Activated CD8-positive, alpha-beta T cell treated with anti-CD3 and anti-CD28 coated beads, Interleukin-2, amount 10 ng/mL, durations not matched to agents 7 days and 5 days (primary cell): ENCODE results near the gene GCSAM. TPM values are rescaled to one million over a fixed set of nuclear protein-coding genes. Genes with fewer than 3 reads are reported as not detected.

Source experiments
- ATAC-seq: fragments of 150-1000 bp; cut with Tn5 transposase; one replicate; pipeline ENCODE4 v1.10.0; 2021; ENCODE audit warnings: moderate library complexity
- CTCF ChIA-PET: fragments of 350-600 bp; sonication (Branson Sonifier 250); formaldehyde crosslinking; loops from one replicate; lab custom pipeline; 2021; ENCODE audit warnings: antibody characterized with exemption; lab: Charles Lee
- POLR2A ChIA-PET: fragments of 350-600 bp; sonication (Branson Sonifier 250); formaldehyde crosslinking; loops from one replicate; lab custom pipeline; 2021; ENCODE audit warnings: antibody characterized with exemption; lab: Charles Lee
- DNase-seq: peaks from one replicate; pipeline ENCODE4 v3.0.0-alpha.2; 2020
- H3K27ac Mint-ChIP-seq: one replicate; pipeline ENCODE4 v1.8.0; 2021; ENCODE audit warnings: mild to moderate bottlenecking, mixed read lengths
- H3K27me3 Mint-ChIP-seq: one replicate; pipeline ENCODE4 v1.8.0; 2021; ENCODE audit warnings: low read depth, mixed read lengths
- H3K36me3 Mint-ChIP-seq: one replicate; pipeline ENCODE4 v1.8.0; 2021; ENCODE audit warnings: low read depth, mixed read lengths
- H3K4me1 Mint-ChIP-seq: one replicate; pipeline ENCODE4 v1.8.0; 2021; ENCODE audit warnings: low read depth, mixed read lengths
- H3K4me3 Mint-ChIP-seq: one replicate; pipeline ENCODE4 v1.8.0; 2021; ENCODE audit warnings: mild to moderate bottlenecking, mixed read lengths
- H3K9me3 Mint-ChIP-seq: one replicate; pipeline ENCODE4 v1.8.0; 2022; ENCODE audit warnings: mixed read lengths; ENCODE audit not compliant: insufficient read depth
- total RNA-seq, 2 experiments: library from RNA; stranded (reverse); gene quantifications; one replicate each; pipeline ENCODE4 v1.2.3, GENCODE V29; 2021

The GCSAM gene
- total RNA-seq, 2 experiments from 2014 or later = 5.6 to 6.9 TPM

DNA sequence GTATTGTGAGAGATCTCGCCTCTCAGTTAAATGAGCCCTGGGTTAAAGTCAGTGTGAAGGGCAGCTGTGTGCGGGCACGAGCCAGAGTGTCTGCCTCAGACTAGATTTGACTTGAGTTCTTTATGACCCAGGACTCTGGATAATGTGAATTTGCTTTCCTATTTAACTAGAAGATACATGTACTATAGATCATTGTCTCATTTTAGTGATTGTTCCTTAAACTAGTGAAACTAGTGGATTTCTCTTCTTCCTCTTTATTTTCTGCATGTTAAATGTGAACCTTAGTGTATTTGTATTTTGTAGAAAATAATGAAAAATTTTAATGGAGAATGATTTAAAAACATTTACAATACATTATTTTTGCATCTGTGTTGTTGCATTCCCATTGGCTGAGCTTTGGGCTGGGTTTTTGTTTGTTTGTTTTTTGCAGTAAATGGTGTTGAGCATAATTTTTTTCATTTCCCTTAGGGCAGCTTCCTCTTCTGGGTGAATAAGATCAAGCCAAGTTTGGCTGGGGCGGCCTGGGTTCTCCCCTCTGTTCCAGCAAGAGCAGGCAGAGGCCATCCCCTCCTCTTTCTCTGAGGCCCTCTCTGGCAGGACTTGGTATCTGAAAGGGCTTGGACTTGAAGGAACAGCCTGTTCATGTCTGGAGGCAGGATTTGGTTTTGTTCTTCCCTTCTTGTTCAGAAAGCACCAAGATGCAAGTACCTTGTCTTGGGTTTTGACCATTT is 15.0 kb downstream of the GCSAM start:
- Mint-ChIP-seq H3K27me3 (no peaks in the 10 kb centered on the region), H3K4me3 (no peak overlapping the region), H3K36me3 (peaks cover 22% of the 10 kb centered on the region), H3K4me1 (peaks cover 37% of the 10 kb centered on the region), H3K9me3 (no peaks in the 10 kb centered on the region), H3K27ac (no peak overlapping the region)
- POLR2A ChIA-PET = interaction anchor here (1.0 to 1.2 kb wide), 2 partner anchors 10 to 15 kb away, joined by 5 to 6 read pairs; partner anchors contain the start of gene GCSAM
- ATAC-seq (no peak), DNase-seq (no peak)
- CTCF ChIA-PET = interaction anchor here (1.0 to 1.9 kb wide), 5 partner anchors 9 to 413 kb away, joined by 3 to 7 read pairs (median 4); no protein-coding TSS in a partner anchor

DNA sequence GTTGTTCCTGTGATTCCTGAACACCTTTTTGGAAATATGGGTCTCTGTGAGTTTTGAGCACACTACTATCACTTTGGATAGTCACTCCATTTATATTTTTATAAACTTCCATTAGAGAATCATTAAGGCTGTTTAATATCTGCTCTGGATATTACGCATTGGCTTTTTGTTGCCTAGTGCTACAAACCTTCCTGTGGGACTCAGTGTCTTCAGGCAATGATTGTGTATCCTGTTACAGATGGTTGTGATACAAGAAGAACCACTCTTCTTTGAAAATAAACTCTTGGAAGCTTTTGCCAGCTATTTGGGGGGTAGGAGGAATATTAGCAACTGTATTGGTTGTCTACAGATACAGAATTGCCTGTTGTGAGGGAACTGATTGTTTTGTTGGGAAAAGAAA is 15.6 kb downstream of the GCSAM start:
- Mint-ChIP-seq H3K4me3 (no peak overlapping the region), H3K4me1 (peaks cover 37% of the 10 kb centered on the region), H3K27me3 (no peaks in the 10 kb centered on the region), H3K9me3 (no peaks in the 10 kb centered on the region), H3K27ac (no peak overlapping the region), H3K36me3 (peaks cover 17% of the 10 kb centered on the region)
- ChIA-PET POLR2A (interaction anchor here (1.0 to 1.2 kb wide), 2 partner anchors 11 to 15 kb away, joined by 5 to 6 read pairs; partner anchors contain the start of gene GCSAM), CTCF (interaction anchor here (1.0 to 1.9 kb wide), 4 partner anchors 10 to 414 kb away, joined by 3 to 7 read pairs (median 4); no protein-coding TSS in a partner anchor)
- DNase-seq (no peak), ATAC-seq (no peak)

DNA sequence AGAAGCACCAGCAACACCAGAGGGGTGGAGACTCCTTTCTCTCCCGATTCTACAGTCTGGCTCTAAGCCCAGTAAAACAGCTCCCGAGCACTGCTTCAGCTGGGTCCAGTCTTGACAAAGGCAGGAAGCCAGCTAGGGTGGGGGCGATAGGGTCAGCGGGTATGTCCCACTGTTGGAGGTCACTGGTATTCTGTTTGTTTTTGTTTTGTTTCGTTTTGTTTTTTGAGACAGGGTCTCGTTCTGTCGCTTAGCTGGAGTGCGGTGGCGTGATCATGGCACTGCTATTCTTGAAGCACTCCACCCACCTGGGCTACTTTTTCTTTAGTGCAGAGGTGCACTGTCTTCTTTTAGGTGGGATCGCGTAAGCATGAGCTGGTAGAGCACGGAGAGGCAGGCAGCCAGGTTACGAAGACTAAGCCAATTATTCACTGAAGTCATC is 16.3 kb downstream of the GCSAM start:
- no peaks in the 10 kb centered on the region for H3K27me3 Mint-ChIP-seq
- H3K4me3 Mint-ChIP-seq = no peak overlapping the region
- no peak overlapping the region for H3K27ac Mint-ChIP-seq
- DNase-seq (no peak), ATAC-seq (no peak)
- no peaks in the 10 kb centered on the region for H3K9me3 Mint-ChIP-seq
- H3K36me3 Mint-ChIP-seq = peaks cover 13% of the 10 kb centered on the region
- POLR2A ChIA-PET = interaction anchor here (1.0 to 1.2 kb wide), 2 partner anchors 12 to 16 kb away, joined by 5 to 6 read pairs; partner anchors contain the start of gene GCSAM
- CTCF ChIA-PET = interaction anchor here (1.0 to 1.9 kb wide), 4 partner anchors 11 to 415 kb away, joined by 3 to 7 read pairs (median 4); no protein-coding TSS in a partner anchor
- peaks cover 39% of the 10 kb centered on the region for H3K4me1 Mint-ChIP-seq

DNA sequence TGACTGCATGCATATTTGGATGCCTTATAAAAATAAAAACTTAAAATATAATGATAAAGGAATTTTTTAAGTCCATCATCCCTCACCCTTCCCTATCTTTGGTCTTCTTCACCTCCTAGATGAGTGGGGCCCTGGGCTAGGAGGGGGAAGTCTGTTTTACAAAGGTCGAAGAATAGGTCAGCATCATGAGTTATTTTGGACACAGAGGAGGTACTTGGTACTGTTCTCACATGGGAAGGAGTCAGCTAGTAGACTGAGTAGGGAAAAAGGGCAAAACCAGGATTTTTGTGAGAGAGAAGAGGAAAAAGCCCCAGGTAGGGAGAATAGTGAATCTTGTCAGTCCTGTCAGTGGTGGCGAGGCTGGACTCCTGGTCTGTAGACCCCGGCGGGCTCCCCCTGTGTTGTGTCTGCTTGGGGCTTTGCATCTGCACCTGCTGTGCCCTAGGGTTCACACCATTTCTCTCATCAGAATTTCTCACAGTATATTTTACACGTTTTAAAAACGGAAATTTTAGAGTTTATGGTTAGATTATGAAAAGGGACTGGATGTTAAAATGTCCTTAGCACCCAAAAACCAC is 17.2 kb downstream of the GCSAM start:
- DNase-seq (no peak), ATAC-seq (no peak)
- Mint-ChIP-seq H3K27ac (no peak overlapping the region), H3K4me3 (no peak overlapping the region), H3K27me3 (no peaks in the 10 kb centered on the region), H3K9me3 (no peaks in the 10 kb centered on the region), H3K4me1 (peaks cover 32% of the 10 kb centered on the region), H3K36me3 (peaks cover 13% of the 10 kb centered on the region)
- ChIA-PET CTCF (interaction anchor here (1.0 to 1.3 kb wide), 2 partner anchors 17 to 20 kb away, joined by 3 to 4 read pairs; partner anchors contain the start of gene GCSAM), POLR2A (interaction anchor here (1.0 kb wide), 1 partner anchor 15 kb away, joined by 4 read pairs; no protein-coding TSS in a partner anchor)

DNA sequence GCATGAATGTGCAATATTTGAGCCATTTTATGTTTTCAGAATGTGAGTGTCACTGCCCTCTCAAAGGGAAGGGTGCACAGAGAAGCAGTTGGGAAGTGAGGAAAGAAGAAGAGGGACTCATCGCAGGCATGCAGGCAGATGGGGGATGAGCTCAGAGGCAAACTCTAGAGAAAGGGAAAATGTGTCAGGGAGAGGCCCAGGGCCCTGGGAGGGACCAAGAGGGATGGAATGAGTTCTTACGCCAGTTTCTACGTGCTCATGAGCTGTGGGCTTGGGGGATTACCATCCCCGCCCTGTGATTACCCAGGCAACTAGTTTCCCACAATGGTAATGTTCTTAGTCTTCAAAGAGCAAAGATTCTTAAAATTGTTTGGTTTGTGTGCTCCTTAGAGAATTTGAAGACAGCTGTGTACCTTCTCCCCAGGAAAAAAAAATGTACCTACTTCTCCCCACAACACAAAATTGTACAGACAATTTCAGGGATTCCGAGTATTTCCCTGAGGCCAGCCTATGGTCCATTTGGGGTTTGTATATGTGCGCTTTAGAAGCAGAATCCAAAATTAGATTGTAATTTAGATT is 17.8 kb downstream of the GCSAM start:
- Mint-ChIP-seq H3K4me3 (no peak overlapping the region), H3K4me1 (peaks cover 27% of the 10 kb centered on the region), H3K27me3 (no peaks in the 10 kb centered on the region), H3K9me3 (no peaks in the 10 kb centered on the region), H3K36me3 (peaks cover 10% of the 10 kb centered on the region), H3K27ac (no peak overlapping the region)
- POLR2A ChIA-PET = interaction anchor here (1.0 kb wide), 1 partner anchor 16 kb away, joined by 4 read pairs; no protein-coding TSS in a partner anchor
- ATAC-seq (no peak), DNase-seq (no peak)
- CTCF ChIA-PET = interaction anchor here (1.0 to 1.3 kb wide), 2 partner anchors 18 to 21 kb away, joined by 3 to 4 read pairs; partner anchors contain the start of gene GCSAM

DNA sequence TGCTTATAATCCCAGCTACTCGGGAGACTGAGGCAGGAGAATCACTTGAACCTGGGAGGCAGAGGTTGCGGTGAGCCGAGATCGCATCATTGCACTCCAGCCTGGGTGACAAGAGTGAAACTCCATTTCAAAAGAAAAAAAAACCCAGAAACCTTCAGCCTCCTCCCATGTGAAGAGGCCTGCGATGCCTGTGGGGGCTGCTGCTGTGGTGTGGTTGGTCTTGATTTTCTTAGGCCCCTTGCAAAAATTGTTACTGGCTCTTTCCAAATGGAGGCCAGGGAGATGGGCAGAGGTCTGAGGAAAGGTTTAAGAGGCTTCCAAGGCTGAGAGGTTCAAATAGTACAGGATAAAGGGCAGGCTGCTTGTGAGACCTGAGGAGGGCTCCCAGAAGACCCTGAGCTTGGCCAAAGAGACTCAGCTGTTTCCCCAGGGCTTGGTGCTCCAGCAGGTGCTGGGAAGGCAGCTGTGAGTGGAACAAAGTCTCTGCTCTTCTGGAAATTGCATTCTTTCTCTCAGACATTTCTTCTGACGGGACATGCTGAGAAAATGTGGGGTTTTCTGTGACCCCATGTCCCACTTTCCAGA is 18.4 kb downstream of the GCSAM start:
- no peak overlapping the region for H3K27ac Mint-ChIP-seq
- CTCF ChIA-PET = interaction anchor here (1.0 to 1.3 kb wide), 2 partner anchors 18 to 21 kb away, joined by 3 to 4 read pairs; partner anchors contain the start of gene GCSAM

DNA sequence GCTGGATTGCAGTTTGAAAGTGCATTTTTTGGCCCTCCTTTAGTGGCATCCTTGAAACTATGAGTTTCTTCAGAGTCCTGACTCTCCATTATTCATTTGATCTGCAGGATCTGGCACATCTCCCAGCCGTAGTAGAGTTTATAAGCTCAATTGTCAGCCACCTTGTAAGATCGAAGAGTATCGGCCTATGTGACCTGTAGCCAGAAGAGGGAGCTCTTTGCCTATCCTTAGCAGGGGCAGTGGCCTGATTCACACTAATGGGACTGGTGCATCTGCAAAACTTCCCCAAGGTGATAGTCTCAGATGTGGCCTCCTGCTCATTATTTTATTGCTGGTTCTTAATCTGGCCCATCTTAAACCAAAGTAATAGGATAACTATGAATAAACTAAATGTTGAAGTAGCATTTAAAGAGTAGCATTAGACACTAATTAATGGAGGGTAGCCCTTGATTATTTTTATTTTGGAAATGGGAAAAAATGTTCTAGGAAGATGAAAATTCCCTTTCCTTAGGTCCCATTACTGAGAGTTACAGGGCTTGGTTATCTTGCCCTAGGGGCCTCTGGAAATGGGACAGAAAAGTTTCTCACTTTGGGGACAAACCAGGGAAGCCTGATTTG is 21.2 kb downstream of the GCSAM start:
- peak; percentile 94 for ATAC-seq
- Mint-ChIP-seq H3K27me3 (no peaks in the 10 kb centered on the region), H3K4me1 (peaks cover 2% of the 10 kb centered on the region), H3K9me3 (no peaks in the 10 kb centered on the region), H3K27ac (no peak overlapping the region), H3K4me3 (no peak overlapping the region), H3K36me3 (no peaks in the 10 kb centered on the region)
- POLR2A ChIA-PET = interaction anchor here (0.8 kb wide), 1 partner anchor 13 kb away, joined by 5 read pairs; no protein-coding TSS in a partner anchor
- peak; percentile 73 for DNase-seq
- CTCF ChIA-PET = interaction anchor here (0.6 to 4.2 kb wide), 71 partner anchors 8 to 826 kb away, joined by 3 to 67 read pairs (median 5); partner anchors contain the start of genes ABHD10, ATG3, BTLA and CD200

More for the DNA sequence above, 18.4 kb downstream of the GCSAM start:
- Mint-ChIP-seq H3K27me3 (no peaks in the 10 kb centered on the region), H3K9me3 (no peaks in the 10 kb centered on the region), H3K36me3 (peaks cover 8% of the 10 kb centered on the region), H3K4me1 (peaks cover 21% of the 10 kb centered on the region), H3K4me3 (no peak overlapping the region)
- ATAC-seq = no peak
- POLR2A ChIA-PET = interaction anchor here (1.0 kb wide), 1 partner anchor 16 kb away, joined by 4 read pairs; no protein-coding TSS in a partner anchor
- DNase-seq = no peak

DNA sequence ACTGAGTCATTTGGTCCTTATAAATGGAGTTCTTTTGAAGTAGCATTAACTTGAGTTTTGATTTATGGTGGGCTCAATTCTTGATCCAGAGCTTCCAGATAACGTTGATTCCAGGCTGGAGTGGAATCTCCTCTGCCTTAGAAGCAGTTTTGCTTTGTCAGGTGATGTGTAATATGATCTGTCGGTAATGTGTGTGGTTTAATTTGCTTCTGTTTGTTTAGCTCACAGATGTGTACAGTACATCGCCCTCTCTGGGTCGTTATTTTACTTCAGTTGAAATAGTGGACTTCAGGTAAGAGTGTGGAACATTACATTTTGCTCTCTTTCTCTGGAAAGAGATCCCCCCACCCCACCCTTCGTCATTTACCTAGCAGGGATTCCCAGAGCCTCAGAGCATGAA is 23.7 kb downstream of the GCSAM start:
- no peak overlapping the region for H3K27ac Mint-ChIP-seq
- POLR2A ChIA-PET = no interaction called here
- H3K4me3 Mint-ChIP-seq = no peak overlapping the region
- no peaks in the 10 kb centered on the region for H3K27me3 Mint-ChIP-seq
- CTCF ChIA-PET = interaction anchor here (4.2 kb wide), 1 partner anchor 185 kb away, joined by 67 read pairs; the partner anchor contains the start of gene SLC9C1
- no peaks in the 10 kb centered on the region for H3K9me3 Mint-ChIP-seq
- peaks cover 2% of the 10 kb centered on the region for H3K4me1 Mint-ChIP-seq
- DNase-seq = no peak
- H3K36me3 Mint-ChIP-seq = no peaks in the 10 kb centered on the region
- ATAC-seq = no peak

DNA sequence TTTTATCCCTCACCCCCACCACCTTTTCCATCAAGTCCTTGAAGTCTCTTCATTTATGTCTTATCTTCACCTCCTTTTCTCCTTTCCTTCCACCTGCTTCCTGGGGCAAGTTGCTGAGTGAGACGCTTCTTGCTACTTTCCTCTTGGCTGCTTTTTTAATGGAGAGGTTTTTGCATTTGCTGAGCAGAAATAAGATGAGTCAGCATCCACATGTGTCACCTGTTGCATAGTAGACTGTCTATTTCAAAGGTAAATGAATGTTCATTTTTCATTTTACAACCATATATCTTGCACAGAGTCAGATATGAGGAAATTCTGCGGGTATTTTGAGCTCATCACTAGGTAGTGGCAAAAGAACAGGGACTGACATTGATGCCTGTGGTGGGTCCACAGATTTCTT is 28.3 kb downstream of the GCSAM start:
- H3K4me1 Mint-ChIP-seq = no peaks in the 10 kb centered on the region
- H3K36me3 Mint-ChIP-seq = no peaks in the 10 kb centered on the region
- DNase-seq = no peak
- H3K9me3 Mint-ChIP-seq = no peaks in the 10 kb centered on the region
- no peak overlapping the region for H3K27ac Mint-ChIP-seq
- no peak for ATAC-seq
- ChIA-PET CTCF (no interaction called here), POLR2A (no interaction called here)
- H3K27me3 Mint-ChIP-seq = no peaks in the 10 kb centered on the region
- H3K4me3 Mint-ChIP-seq = no peak overlapping the region

DNA sequence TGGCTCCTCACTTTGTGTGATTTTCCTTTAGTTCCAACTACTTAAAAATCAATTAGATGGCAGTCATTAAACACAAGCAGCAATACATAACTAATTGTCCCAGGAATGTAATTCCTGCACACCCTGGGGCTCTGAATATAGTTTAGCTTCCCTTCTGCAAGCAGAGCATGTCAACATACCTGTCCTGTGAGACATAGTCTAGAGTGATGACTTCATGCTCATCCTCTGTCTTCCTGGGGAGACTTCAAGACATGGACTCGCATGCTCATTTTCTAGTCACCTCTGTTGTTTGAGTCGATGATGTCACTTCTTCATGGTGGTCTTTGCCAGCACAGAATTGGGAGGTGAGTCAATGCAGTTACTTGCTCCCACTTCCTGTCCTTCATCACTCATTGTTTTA is 31.1 kb downstream of the GCSAM start:
- Mint-ChIP-seq H3K27ac (no peak overlapping the region), H3K27me3 (no peaks in the 10 kb centered on the region), H3K36me3 (no peaks in the 10 kb centered on the region), H3K9me3 (no peaks in the 10 kb centered on the region), H3K4me3 (no peak overlapping the region), H3K4me1 (peaks cover 3% of the 10 kb centered on the region)
- ChIA-PET POLR2A (no interaction called here), CTCF (interaction anchor here (1.9 kb wide), 1 partner anchor 9 kb away, joined by 10 read pairs; no protein-coding TSS in a partner anchor)
- ATAC-seq = no peak
- no peak for DNase-seq
